Activated naive CD4-positive, alpha-beta T cell treated with anti-CD3 and anti-CD28 coated beads, Interleukin-2, amount 10 ng/mL, durations not matched to agents 7 days and 5 days (primary cell): Measurements from ENCODE around the gene NTSR1.
A peak's percentile ranks its signal among the peaks of the same experiment; 100 is the strongest.

Source experiments
- CTCF ChIA-PET: fragments of 350-600 bp; sonication (Branson Sonifier 250); formaldehyde crosslinking; loops from one replicate; lab custom pipeline; 2021; ENCODE audit warnings: antibody characterized with exemption; lab: Charles Lee
- DNase-seq: peaks from one replicate; pipeline ENCODE4 v3.0.0-alpha.2; 2020
- H3K27ac Mint-ChIP-seq: one replicate; pipeline ENCODE4 v1.8.0; 2021; ENCODE audit warnings: mild to moderate bottlenecking, moderate library complexity, mixed read lengths
- H3K27me3 Mint-ChIP-seq: one replicate; pipeline ENCODE4 v1.8.0; 2021; ENCODE audit warnings: mild to moderate bottlenecking, mixed read lengths
- H3K36me3 Mint-ChIP-seq: one replicate; pipeline ENCODE4 v1.8.0; 2021; ENCODE audit warnings: mixed read lengths
- H3K4me1 Mint-ChIP-seq: one replicate; pipeline ENCODE4 v1.8.0; 2021; ENCODE audit warnings: mixed read lengths
- H3K4me3 Mint-ChIP-seq: one replicate; pipeline ENCODE4 v1.8.0; 2021; ENCODE audit warnings: mild to moderate bottlenecking, moderate library complexity, mixed read lengths
- H3K9me3 Mint-ChIP-seq: one replicate; pipeline ENCODE4 v1.8.0; 2021; ENCODE audit warnings: mixed read lengths

NTSR1 gene

DNA sequence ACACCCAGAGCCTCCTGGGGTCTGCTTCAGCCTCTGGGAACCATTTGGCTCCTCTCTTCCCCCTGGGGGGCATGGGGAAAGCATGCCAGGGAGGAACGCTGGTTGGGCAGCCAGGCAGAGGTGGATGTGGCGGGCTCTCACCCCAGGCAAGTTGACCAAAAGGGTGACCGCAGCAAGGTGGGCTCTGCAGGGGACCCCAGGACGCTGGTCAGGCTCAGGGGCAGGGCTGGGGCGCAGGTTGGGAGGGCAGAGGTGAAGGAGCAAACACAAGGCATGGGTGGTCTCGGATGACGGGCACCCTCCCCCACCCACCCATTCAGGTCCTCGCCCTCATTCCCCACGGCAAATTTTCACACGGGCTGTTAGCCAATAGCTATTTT is 57.4 kb downstream of the NTSR1 start:
- no peaks in the 10 kb centered on the region for H3K9me3 Mint-ChIP-seq
- peaks cover 34% of the 10 kb centered on the region for H3K27me3 Mint-ChIP-seq
- H3K27ac Mint-ChIP-seq: no peak overlapping the region
- no peaks in the 10 kb centered on the region for H3K4me1 Mint-ChIP-seq
- no peak for DNase-seq
- CTCF ChIA-PET: interaction anchor here (0.6 to 1.5 kb wide), 2 partner anchors 15 to 34 kb away, joined by 3 to 6 read pairs; no protein-coding TSS in a partner anchor
- H3K36me3 Mint-ChIP-seq: no peaks in the 10 kb centered on the region
- no peak overlapping the region for H3K4me3 Mint-ChIP-seq

DNA sequence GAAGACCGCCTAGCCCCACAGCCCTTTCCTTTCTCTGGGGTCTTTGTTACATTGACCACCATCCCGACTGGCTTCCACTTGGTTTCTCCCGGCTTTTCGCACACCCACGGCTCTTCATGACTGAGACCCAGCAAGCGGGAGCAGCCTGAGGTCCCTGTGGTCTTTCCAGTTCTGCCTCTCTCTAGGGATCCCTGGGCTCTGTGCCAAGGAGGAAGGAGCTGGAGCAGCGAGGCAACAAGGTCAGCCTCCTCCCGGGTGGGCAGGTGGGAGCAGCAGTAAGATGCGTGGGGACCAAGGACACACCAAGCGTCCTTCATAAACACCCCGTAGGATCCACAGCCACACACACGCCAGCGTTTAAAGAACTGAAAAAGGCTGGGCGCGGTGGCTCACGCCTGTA is 58.1 kb downstream of the NTSR1 start:
- no peak for DNase-seq
- Mint-ChIP-seq H3K9me3 (no peaks in the 10 kb centered on the region), H3K4me3 (no peak overlapping the region), H3K27me3 (peaks cover 32% of the 10 kb centered on the region), H3K27ac (no peak overlapping the region), H3K4me1 (no peaks in the 10 kb centered on the region), H3K36me3 (no peaks in the 10 kb centered on the region)
- CTCF ChIA-PET: no interaction called here

DNA sequence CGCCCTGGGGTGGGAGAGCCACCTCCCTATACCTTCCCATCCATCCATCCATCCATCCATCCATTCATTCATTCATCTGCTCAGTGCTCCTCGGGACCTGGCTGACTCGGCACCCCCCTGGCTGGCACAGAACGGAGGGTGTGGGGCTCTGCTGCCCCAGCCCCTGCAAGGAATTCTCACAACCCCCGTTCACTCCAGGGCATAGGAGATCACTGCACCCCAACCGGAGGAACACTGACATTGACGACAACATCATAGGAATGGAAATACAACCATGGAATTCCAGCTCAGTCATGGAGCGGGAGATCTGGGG is 59.6 kb downstream of the NTSR1 start:
- H3K27me3 Mint-ChIP-seq: peaks cover 40% of the 10 kb centered on the region
- H3K4me3 Mint-ChIP-seq: no peak overlapping the region
- peaks cover 2% of the 10 kb centered on the region for H3K4me1 Mint-ChIP-seq
- CTCF ChIA-PET: no interaction called here
- H3K36me3 Mint-ChIP-seq: no peaks in the 10 kb centered on the region
- no peak for DNase-seq
- H3K27ac Mint-ChIP-seq: no peak overlapping the region
- H3K9me3 Mint-ChIP-seq: no peaks in the 10 kb centered on the region

DNA sequence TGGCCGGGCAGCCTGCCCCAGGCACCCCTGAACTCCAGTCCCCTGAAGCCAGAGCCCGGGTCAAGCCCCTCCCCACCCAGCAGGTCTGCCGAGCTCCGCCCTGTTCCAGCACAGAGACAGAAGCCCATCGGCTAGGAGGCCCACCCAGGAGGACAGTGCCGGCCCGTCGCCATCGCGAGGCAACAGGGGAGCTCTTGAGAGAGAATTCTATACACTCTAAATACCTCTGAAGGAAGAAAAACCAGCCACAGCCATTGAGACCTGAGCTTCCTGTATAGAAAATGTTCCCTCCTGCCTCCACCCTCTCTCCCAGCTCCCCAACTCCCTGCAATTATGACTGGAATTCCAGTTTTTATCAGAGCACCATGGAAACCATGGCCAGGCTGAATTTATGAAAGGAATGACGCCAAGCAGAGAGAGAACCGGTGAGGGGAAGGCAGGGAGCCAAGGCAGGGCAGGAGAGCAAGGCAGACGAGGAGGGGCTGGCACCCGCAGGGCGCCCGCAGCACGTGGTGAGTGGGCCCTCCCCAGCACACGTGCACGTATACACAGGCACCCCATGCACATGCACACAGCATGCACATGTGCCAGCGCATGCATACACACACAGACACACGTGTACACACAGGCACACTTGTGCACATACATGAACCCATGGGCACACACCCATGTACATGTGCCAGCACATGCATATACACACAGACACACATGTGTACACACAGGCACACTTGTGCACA is 60.1 kb downstream of the NTSR1 start:
- Mint-ChIP-seq H3K4me3 (no peak overlapping the region), H3K9me3 (no peaks in the 10 kb centered on the region), H3K4me1 (peaks cover 5% of the 10 kb centered on the region), H3K27me3 (peaks cover 45% of the 10 kb centered on the region), H3K36me3 (no peaks in the 10 kb centered on the region), H3K27ac (no peak overlapping the region)
- CTCF ChIA-PET: interaction anchor here (0.5 kb wide), 1 partner anchor 12 kb away, joined by 3 read pairs; no protein-coding TSS in a partner anchor
- DNase-seq: no peak

DNA sequence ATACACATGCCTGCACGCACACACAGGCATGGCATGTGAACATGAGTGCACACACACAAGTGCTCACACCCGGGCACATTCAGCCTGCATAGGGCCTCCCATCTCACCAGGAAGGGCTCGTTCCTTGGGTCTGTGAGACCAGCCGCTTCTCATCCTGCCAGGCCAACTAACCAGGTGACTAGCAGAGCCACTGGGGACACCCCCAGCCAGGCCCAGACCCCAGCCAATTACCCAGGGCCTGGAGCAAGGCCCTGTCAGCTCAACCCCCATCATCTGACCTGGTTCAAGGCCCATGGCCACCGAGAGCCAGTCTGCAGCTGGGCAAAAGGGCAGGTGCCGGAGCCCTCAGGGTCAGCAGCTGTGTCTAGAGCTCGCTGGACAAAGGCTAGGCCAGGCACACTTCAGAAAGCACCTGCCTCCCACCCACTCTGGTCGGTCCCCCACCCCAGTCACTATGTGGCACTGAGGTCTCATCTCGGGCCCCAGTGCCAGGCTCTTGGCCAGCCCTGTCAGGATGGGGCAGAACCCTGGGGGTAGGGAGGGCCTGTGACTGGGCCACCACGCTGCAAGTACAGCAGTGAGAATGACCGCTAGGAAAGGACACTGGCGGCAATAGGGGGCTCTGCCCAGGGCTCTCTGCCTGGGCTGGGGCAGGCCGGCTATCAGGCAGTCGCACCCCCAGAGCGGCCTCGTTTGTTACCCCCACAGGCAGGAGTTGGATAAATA is 60.9 kb downstream of the NTSR1 start:
- CTCF ChIA-PET: interaction anchor here (0.5 kb wide), 1 partner anchor 12 kb away, joined by 3 read pairs; no protein-coding TSS in a partner anchor
- H3K4me1 Mint-ChIP-seq: peaks cover 10% of the 10 kb centered on the region
- no peak overlapping the region for H3K27ac Mint-ChIP-seq
- H3K36me3 Mint-ChIP-seq: peaks cover 2% of the 10 kb centered on the region
- H3K4me3 Mint-ChIP-seq: no peak overlapping the region
- no peak for DNase-seq
- H3K27me3 Mint-ChIP-seq: peaks cover 45% of the 10 kb centered on the region
- no peaks in the 10 kb centered on the region for H3K9me3 Mint-ChIP-seq

DNA sequence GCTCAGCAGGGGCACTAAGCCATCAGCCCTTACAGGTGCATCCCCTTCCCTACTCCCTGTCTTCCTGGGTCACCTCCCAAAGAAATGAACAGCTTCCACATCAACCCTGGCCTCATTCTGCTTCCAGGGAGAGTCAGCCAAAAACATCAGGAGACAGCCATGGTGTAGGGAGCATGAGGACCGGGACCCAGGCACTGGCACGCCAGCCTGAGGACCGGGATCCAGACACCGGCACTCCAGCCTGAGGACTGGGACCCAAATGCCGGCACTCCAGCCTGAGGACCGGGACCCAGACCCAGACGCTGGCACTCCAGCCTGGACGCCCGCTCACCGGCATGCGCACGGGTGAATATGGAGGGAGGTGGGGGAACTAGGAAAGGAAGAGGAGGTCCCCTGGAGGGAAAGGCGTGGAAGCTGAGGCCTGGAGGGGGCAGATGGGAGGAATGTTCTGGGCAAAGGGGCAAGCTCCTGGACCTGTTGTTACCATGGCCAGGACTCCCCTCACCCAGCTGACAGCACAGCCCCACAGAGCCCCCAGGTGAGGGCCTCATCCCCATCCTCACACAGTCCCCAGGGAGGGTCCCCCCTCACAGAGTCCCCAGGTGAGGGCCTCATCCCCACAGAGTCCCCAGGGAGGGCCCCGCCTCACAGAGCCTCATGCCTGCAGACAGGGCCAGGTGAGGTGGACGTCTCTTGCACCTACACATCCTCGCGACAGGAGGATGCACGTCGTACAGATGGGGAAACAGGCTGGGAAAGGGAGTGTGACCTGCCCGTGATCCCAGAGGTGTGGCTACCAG is 61.7 kb downstream of the NTSR1 start:
- Mint-ChIP-seq H3K27ac (no peak overlapping the region), H3K4me1 (peaks cover 18% of the 10 kb centered on the region), H3K36me3 (peaks cover 2% of the 10 kb centered on the region), H3K27me3 (peaks cover 39% of the 10 kb centered on the region), H3K9me3 (no peaks in the 10 kb centered on the region), H3K4me3 (no peak overlapping the region)
- CTCF ChIA-PET: no interaction called here
- no peak for DNase-seq

DNA sequence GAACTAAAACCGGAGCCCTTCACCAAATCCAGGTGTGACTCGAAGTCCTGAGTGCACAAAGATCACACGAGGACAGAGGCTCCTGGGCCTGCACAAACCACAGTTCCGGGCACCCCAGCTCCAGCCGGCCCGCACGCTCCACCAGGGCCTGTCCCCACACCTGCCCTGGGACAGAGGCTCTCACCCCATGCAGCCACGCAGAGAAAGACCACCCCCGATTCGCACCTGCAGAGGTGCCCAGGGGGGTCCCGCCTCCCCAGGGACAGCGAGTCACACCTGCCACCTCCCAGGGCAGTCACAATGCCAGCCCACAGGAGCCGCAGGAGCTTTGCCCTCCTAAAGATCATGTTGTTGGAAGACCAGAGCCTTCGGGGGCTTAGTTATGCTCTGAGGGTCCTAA is 62.3 kb downstream of the NTSR1 start:
- H3K27ac Mint-ChIP-seq: no peak overlapping the region
- no peaks in the 10 kb centered on the region for H3K9me3 Mint-ChIP-seq
- H3K36me3 Mint-ChIP-seq: peaks cover 2% of the 10 kb centered on the region
- H3K27me3 Mint-ChIP-seq: peaks cover 36% of the 10 kb centered on the region
- no peak overlapping the region for H3K4me3 Mint-ChIP-seq
- H3K4me1 Mint-ChIP-seq: peaks cover 24% of the 10 kb centered on the region
- no peak for DNase-seq
- CTCF ChIA-PET: no interaction called here

DNA sequence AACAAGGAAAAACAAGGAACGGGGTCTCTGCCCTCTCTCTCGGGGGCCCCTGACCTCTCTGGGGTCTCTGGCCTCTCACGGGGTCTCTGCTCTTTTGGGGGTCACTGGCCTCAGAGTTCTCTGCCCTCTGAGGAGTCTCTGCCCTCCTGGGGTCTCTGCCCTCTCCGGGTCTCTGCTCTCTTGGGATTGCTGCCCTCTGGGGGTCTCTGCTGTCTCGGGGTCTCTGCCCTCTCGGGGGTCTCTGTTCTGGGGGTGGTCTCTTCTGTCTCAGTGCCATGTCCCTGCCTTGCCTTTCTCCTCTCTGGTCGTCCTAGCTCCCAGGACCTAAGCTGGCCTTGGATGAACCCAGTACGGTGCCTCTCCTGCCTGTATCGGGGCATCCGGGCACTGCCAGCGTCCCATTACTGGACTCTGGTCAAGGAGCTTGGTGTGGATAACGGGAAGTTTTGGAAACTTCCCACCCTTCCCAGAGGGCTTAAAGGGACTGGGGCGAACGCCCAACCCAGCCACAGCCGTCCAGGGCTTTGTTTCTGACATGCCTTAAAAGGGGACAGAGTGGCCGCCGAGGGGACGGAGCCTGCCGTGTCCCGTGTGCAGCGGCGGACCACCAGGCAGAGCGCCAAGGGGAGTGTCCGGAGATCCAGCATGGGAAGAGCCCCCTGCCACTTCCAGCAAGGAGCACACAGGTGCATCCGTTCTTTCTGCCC is 62.9 kb downstream of the NTSR1 start:
- no peak overlapping the region for H3K27ac Mint-ChIP-seq
- no peak overlapping the region for H3K4me3 Mint-ChIP-seq

DNA sequence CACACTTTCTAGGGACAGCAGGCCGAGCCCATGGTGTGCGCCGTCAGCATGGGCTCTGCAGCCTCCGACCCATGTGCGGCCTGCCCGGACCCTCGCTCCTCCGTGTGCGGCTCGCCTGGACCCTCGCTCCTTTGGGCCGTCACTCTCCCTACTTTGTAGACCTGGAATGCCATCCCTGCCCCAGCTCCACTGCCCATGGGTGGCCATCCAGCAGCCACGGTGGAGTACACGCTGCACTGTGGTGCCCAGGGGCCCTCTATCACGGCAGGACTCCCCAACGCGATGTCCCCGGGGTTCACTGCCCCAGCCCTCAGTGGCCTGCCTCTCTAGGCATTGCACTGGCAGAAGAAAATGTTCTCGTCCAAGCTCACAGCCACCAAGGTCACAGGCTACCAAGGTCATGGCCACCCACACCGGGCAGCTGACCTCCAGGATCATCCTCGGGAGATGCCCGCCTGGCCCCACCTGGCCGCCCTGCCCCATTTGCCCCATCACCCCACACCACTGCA is 63.5 kb downstream of the NTSR1 start:
- H3K27me3 Mint-ChIP-seq: peaks cover 28% of the 10 kb centered on the region
- peaks cover 36% of the 10 kb centered on the region for H3K4me1 Mint-ChIP-seq
- H3K36me3 Mint-ChIP-seq: peaks cover 5% of the 10 kb centered on the region
- H3K27ac Mint-ChIP-seq: peak overlapping the region; percentile 11
- H3K9me3 Mint-ChIP-seq: peaks cover 3% of the 10 kb centered on the region
- DNase-seq: no peak
- no peak overlapping the region for H3K4me3 Mint-ChIP-seq
- CTCF ChIA-PET: no interaction called here

More for the DNA sequence above, 62.9 kb downstream of the NTSR1 start:
- Mint-ChIP-seq H3K4me1 (peaks cover 30% of the 10 kb centered on the region), H3K9me3 (no peaks in the 10 kb centered on the region), H3K36me3 (peaks cover 2% of the 10 kb centered on the region), H3K27me3 (peaks cover 34% of the 10 kb centered on the region)
- no peak for DNase-seq
- CTCF ChIA-PET: no interaction called here

DNA sequence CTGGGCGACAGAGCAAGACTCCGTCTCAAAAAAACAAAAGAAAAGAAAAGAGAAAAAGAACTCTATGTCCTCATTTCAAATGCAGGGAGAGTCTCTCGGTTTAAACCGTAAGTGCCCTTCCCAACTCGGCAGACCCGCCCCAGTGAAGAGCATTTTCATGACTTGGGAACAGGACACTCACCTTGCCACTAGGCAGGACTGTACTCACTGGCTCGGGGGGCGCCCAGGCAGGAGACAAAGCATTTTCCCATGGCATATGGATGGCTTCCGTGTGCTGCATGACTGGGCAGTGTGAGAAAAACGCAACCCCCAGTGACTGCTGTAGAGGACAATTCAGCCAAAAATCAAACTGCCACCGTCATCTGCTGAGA is 64.0 kb downstream of the NTSR1 start:
- DNase-seq: no peak
- Mint-ChIP-seq H3K4me1 (peaks cover 40% of the 10 kb centered on the region), H3K27me3 (peaks cover 24% of the 10 kb centered on the region), H3K36me3 (peaks cover 5% of the 10 kb centered on the region), H3K27ac (no peak overlapping the region), H3K4me3 (no peak overlapping the region), H3K9me3 (peaks cover 5% of the 10 kb centered on the region)
- CTCF ChIA-PET: interaction anchor here (0.7 kb wide), 1 partner anchor 109 kb away, joined by 3 read pairs; no protein-coding TSS in a partner anchor

DNA sequence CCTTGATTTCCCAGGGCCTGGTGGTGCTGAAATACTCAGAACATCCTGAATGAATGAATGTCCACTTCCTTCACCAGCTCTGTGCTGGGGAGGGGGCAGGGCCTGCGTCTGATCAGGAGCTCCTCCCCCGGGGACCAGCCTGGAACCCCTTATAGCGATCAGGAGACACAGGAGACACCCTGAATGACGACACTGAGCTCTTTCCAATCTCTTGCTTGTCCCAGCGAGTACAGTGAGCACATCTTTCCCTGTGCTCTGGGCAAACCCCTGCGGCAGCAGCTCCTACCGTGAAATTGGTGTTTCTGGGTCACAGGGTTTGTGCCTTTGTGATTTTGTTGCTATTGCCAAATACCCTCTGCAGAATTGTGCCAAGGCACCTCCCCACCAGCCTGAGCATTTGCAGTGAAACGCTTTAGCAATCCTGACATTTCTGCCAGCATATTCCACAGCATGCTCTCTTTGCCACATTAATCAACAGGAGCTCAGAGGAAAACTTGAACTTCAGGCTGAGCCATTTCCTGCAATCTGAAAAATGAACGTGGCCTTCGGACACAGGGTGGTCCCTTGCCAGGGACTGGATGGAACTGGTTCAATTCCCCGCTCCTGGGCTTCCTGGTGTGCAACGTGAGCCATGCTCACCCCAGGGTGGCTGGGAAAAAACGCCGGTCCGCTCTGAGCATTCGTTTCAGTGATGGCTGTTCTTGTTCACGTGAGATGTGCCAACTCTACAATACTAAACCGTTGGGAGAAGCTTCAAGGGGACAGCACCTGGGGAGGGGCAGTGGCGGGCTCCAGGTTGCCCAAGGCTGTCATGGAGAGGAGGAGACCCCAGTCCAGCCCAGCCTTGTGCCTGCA is 64.6 kb downstream of the NTSR1 start:
- Mint-ChIP-seq H3K4me3 (no peak overlapping the region), H3K27me3 (peaks cover 17% of the 10 kb centered on the region), H3K27ac (no peak overlapping the region), H3K9me3 (peaks cover 5% of the 10 kb centered on the region), H3K4me1 (peaks cover 45% of the 10 kb centered on the region), H3K36me3 (peaks cover 5% of the 10 kb centered on the region)
- no peak for DNase-seq
- CTCF ChIA-PET: interaction anchor here (0.7 kb wide), 1 partner anchor 110 kb away, joined by 3 read pairs; no protein-coding TSS in a partner anchor

DNA sequence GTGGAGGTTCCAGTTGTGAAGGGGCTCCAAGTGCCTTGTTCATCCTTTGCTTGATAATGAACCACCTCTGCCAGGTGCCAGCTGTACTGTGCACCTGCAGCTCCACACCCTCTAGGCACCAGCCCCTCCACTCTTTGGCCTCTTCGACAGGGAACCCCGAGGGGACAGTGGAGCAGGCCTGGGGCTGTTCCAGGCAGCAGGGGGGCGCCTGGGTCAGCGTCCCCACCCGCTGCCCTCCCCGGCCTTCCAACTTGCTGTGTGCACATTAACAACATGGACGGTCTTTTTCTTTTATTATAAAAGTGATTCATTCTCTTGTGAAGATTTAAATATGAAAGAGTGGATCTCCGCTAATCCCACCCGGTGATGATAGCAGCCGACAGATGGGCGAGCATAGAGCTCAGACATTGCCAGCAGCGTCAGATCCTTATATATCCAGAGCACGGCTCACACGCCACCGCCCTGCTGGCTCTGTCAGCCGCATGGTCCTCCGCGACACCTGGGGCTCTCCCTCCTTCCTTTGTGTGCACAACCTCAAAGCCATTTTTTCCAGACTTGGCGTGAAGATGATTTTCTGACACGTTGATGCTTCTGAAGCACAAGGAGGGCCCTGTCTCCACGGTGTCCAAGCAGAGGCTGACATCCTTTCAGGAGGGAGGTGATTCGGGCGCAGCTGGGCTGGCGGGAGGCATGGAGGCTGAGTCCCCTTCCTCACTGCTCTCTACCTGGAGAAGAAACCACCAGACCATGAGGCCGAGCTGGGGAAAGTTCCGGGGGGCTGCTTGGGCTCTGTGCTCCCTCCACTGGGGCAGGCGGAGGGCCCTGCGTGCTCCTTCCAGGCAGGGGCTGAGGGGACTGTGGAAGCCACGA is 65.4 kb downstream of the NTSR1 start:
- CTCF ChIA-PET: no interaction called here
- no peak overlapping the region for H3K4me3 Mint-ChIP-seq
- H3K27ac Mint-ChIP-seq: peak overlapping the region; percentile 62
- peaks cover 5% of the 10 kb centered on the region for H3K36me3 Mint-ChIP-seq
- H3K9me3 Mint-ChIP-seq: peaks cover 5% of the 10 kb centered on the region
- H3K27me3 Mint-ChIP-seq: peaks cover 16% of the 10 kb centered on the region
- no peak for DNase-seq
- peaks cover 48% of the 10 kb centered on the region for H3K4me1 Mint-ChIP-seq
